Neural cell (in vitro differentiated cells): ENCODE measurements around the gene WFDC10B. TPM values are rescaled to one million over a fixed set of nuclear protein-coding genes. Genes with fewer than 3 reads are reported as not detected.

ENCODE experiments used
- H2AFZ ChIP-seq: fragments of 200-600, 300-800 bp; sonication (generic), shearing (Covaris generic); 2 replicates; pipeline ENCODE4 v1.6.0; 2014; ENCODE audit warnings: low read depth, mild to moderate bottlenecking, antibody characterized with exemption, low read length, moderate library complexity
- H3F3A ChIP-seq: fragments of 200-600 bp; shearing (Covaris generic); 2 replicates; pipeline ENCODE4 v1.6.1; 2016; ENCODE audit warnings: mild to moderate bottlenecking, moderate library complexity, mixed read lengths, antibody characterized with exemption, low read length; ENCODE audit not compliant: insufficient read depth, poor library complexity, severe bottlenecking
- H3K27ac ChIP-seq: fragments of 200-600, 300-800 bp; sonication (generic), shearing (Covaris generic); 2 replicates; pipeline ENCODE4 v1.5.1; 2014; ENCODE audit warnings: mild to moderate bottlenecking, low read length, moderate library complexity
- H3K27me3 ChIP-seq: fragments of 300-800, 200-600 bp; sonication (generic), shearing (Covaris generic); 2 replicates; pipeline ENCODE4 v1.6.0; 2014; ENCODE audit warnings: mild to moderate bottlenecking, low read depth, low read length, moderate library complexity; ENCODE audit not compliant: insufficient read depth
- H3K36me3 ChIP-seq: fragments of 300-800, 200-600 bp; sonication (generic), shearing (Covaris generic); 2 replicates; pipeline ENCODE4 v1.5.1; 2014; ENCODE audit warnings: mild to moderate bottlenecking, antibody characterized with exemption, low read length, moderate library complexity; ENCODE audit not compliant: insufficient read depth
- H3K4me2 ChIP-seq: fragments of 300-800, 200-600 bp; sonication (generic), shearing (Covaris generic); 2 replicates; pipeline ENCODE4 v1.6.0; 2014; ENCODE audit warnings: mild to moderate bottlenecking, low read length
- H3K4me3 ChIP-seq: fragments of 300-800, 200-600 bp; sonication (generic), shearing (Covaris generic); 2 replicates; pipeline ENCODE4 v1.5.1; 2014; ENCODE audit warnings: mild to moderate bottlenecking, low read length, moderate library complexity
- H3K79me2 ChIP-seq: fragments of 200-600 bp; shearing (Covaris generic); replicated peaks from 2 replicates; pipeline ENCODE4 v1.6.0; 2014; ENCODE audit warnings: mild to moderate bottlenecking, low read length, moderate library complexity; ENCODE audit not compliant: insufficient read depth
- H3K9ac ChIP-seq: fragments of 300-800, 200-600 bp; sonication (generic), shearing (Covaris generic); 2 replicates; pipeline ENCODE4 v1.6.1; 2016; ENCODE audit warnings: mild to moderate bottlenecking, low read length, mixed read lengths
- H3K9me2 ChIP-seq: fragments of 200-600 bp; shearing (Covaris generic); 2 replicates; pipeline ENCODE4 v1.6.1; 2016; ENCODE audit warnings: mild to moderate bottlenecking, low read length, mixed read lengths; ENCODE audit not compliant: insufficient read depth
- H3K9me3 ChIP-seq: fragments of 200-600, 300-800 bp; sonication (generic), shearing (Covaris generic); 2 replicates; pipeline ENCODE4 v1.6.1; 2016; ENCODE audit warnings: mild to moderate bottlenecking, mixed run types, low read length, moderate library complexity, mixed read lengths
- H4K20me1 ChIP-seq: fragments of 200-600 bp; shearing (Covaris generic); 2 replicates; pipeline ENCODE4 v1.6.1; 2016; ENCODE audit warnings: mild to moderate bottlenecking, mixed run types; ENCODE audit not compliant: insufficient read depth
- EP300 ChIP-seq: fragments of 450-650 bp; conservative IDR thresholded peaks from 2 replicates; pipeline ENCODE4 v1.6.1; 2014; ENCODE audit warnings: antibody characterized with exemption, mild to moderate bottlenecking, moderate library complexity; ENCODE audit not compliant: poor library complexity, severe bottlenecking
- EZH2 ChIP-seq: fragments of 200-600, 300-800 bp; shearing (Covaris generic), sonication (generic); IDR thresholded peaks from 2 replicates; pipeline ENCODE4 v1.6.1; 2014; ENCODE audit warnings: antibody characterized with exemption, low read length, borderline replicate concordance, mild to moderate bottlenecking; ENCODE audit not compliant: insufficient read depth, poor library complexity, severe bottlenecking
- MXI1 ChIP-seq: fragments of 450-650 bp; conservative IDR thresholded peaks from 2 replicates; pipeline ENCODE4 v1.6.1; 2014; ENCODE audit warnings: antibody characterized with exemption, mild to moderate bottlenecking; ENCODE audit not compliant: poor library complexity, severe bottlenecking
- POLR2AphosphoS5 ChIP-seq: IDR thresholded peaks from 2 replicates; pipeline ENCODE4 v1.6.1; 2012
- RAD21 ChIP-seq: fragments of 450-650 bp; conservative IDR thresholded peaks from 2 replicates; pipeline ENCODE4 v1.6.1; 2014; ENCODE audit warnings: antibody characterized with exemption, mild to moderate bottlenecking, moderate library complexity
- SMC3 ChIP-seq: fragments of 450-650 bp; conservative IDR thresholded peaks from 2 replicates; pipeline ENCODE4 v1.6.1; 2014; ENCODE audit warnings: antibody characterized with exemption, mild to moderate bottlenecking, moderate library complexity; ENCODE audit not compliant: poor library complexity
- TAF1 ChIP-seq: IDR thresholded peaks from 2 replicates; pipeline ENCODE4 v1.6.1; 2012; ENCODE audit warnings: low read depth
- polyA minus RNA-seq: library from RNA; depleted of rRNA, polyadenylated mRNA; stranded (reverse); fragments of >200 nt; gene quantifications from 2 replicates; pipeline ENCODE4 v1.2.3, GENCODE V29; 2014
- polyA plus RNA-seq: library from polyadenylated mRNA; depleted of rRNA; stranded (reverse); fragments of >200 nt; gene quantifications from 2 replicates; pipeline ENCODE4 v1.2.3, GENCODE V29; 2014
- TF ChIP-seq, protein P1 (sequence below): IDR thresholded peaks from 2 replicates; pipeline ENCODE4 v1.6.1; 2012; ENCODE audit warnings: borderline replicate concordance
- TF ChIP-seq, protein P2 (sequence below): fragments of 450-650 bp; IDR thresholded peaks from 2 replicates; pipeline ENCODE4 v1.5.1; 2014; ENCODE audit warnings: antibody characterized with exemption, mild to moderate bottlenecking, moderate library complexity; ENCODE audit not compliant: poor library complexity, severe bottlenecking

The WFDC10B gene
- polyA plus RNA-seq (not detected in 2 replicates), polyA minus RNA-seq (not detected in 2 replicates)

DNA sequence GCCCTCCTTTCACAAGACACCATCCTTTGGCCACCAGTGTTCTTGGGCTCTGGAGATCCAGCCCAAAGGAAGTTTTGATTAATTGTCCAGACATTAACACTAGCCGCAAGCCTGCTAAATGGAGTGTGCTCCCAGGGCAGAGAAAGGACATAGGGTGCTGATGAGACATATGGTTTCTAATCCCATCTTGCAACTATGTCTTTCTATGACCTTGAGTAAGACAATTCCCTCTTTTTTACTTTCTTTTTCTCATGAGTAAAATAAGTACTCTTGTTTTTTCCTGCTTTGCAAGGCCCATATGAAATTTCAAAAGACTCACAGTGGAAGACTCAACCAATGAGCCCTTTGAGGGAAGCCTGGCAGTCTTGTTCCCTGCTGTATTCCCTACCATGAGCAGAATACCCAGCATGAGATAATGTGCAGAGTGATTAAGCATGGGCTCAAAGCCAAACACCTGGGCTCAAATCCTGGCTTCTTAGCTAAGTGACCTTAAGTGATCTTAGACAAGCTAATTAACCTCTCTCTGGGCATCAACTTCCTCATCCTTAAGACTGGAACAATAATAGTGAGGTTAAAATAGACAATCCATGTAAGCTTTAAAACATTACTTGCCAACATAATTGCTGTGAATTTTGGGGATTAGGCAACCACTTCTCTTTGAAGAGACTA lies at the start of gene WFDC10B:
Gene WFDC10B (minus strand): TSS at position 51 of the 669 bp plus-strand sequence. CDS start 19,027 bp downstream, outside the sequence.
- Histone ChIP-seq H3K4me3 (no peak within 1 kb of the TSS), H3K27me3 (no peaks in the 10 kb centered on the region), H4K20me1 (no peaks in the 10 kb centered on the region), H3F3A (no peaks in the 10 kb centered on the region), H3K36me3 (no peaks in the 10 kb centered on the region), H3K79me2 (no peaks in the 10 kb centered on the region), H3K4me2 (no peak within 1 kb of the TSS), H3K9ac (no peak within 1 kb of the TSS), H3K27ac (no peak within 1 kb of the TSS), H3K9me2 (no peaks in the 10 kb centered on the region), H3K9me3 (no peaks in the 10 kb centered on the region), H2AFZ (no peak within 1 kb of the TSS)
- TF ChIP-seq POLR2AphosphoS5 (no peak), SMC3 (no peak), RAD21 (no peak), MXI1 (no peak), EZH2 (no peak), TAF1 (no peak)
- TF ChIP-seq, protein P1, sequence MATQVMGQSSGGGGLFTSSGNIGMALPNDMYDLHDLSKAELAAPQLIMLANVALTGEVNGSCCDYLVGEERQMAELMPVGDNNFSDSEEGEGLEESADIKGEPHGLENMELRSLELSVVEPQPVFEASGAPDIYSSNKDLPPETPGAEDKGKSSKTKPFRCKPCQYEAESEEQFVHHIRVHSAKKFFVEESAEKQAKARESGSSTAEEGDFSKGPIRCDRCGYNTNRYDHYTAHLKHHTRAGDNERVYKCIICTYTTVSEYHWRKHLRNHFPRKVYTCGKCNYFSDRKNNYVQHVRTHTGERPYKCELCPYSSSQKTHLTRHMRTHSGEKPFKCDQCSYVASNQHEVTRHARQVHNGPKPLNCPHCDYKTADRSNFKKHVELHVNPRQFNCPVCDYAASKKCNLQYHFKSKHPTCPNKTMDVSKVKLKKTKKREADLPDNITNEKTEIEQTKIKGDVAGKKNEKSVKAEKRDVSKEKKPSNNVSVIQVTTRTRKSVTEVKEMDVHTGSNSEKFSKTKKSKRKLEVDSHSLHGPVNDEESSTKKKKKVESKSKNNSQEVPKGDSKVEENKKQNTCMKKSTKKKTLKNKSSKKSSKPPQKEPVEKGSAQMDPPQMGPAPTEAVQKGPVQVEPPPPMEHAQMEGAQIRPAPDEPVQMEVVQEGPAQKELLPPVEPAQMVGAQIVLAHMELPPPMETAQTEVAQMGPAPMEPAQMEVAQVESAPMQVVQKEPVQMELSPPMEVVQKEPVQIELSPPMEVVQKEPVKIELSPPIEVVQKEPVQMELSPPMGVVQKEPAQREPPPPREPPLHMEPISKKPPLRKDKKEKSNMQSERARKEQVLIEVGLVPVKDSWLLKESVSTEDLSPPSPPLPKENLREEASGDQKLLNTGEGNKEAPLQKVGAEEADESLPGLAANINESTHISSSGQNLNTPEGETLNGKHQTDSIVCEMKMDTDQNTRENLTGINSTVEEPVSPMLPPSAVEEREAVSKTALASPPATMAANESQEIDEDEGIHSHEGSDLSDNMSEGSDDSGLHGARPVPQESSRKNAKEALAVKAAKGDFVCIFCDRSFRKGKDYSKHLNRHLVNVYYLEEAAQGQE: no peak
- TF ChIP-seq, protein P2, sequence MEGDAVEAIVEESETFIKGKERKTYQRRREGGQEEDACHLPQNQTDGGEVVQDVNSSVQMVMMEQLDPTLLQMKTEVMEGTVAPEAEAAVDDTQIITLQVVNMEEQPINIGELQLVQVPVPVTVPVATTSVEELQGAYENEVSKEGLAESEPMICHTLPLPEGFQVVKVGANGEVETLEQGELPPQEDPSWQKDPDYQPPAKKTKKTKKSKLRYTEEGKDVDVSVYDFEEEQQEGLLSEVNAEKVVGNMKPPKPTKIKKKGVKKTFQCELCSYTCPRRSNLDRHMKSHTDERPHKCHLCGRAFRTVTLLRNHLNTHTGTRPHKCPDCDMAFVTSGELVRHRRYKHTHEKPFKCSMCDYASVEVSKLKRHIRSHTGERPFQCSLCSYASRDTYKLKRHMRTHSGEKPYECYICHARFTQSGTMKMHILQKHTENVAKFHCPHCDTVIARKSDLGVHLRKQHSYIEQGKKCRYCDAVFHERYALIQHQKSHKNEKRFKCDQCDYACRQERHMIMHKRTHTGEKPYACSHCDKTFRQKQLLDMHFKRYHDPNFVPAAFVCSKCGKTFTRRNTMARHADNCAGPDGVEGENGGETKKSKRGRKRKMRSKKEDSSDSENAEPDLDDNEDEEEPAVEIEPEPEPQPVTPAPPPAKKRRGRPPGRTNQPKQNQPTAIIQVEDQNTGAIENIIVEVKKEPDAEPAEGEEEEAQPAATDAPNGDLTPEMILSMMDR: no peak

DNA sequence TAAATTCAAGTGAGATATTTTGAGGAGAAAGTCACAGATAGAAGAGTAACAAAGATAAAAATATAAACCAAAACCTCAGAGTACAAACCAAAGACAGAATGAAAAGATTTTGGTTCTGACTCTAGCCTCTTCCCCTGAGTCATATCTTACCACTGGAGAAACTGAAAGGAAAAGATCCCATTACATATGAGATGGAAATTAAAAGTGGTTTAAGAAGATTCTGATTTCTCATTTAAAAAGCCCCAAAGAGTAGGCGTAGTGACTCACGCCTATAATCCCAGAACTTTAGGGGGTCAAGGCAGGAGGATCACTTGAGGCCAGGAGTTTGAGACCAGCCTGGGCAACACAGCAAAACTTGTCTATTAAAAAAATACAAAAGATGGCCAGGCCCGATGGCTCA lies 47.9 kb upstream of the WFDC10B start:
- Histone ChIP-seq H3K9me2 (no peaks in the 10 kb centered on the region), H3K4me3 (no peak overlapping the region), H3F3A (no peaks in the 10 kb centered on the region), H3K9ac (no peak overlapping the region), H3K9me3 (no peaks in the 10 kb centered on the region), H4K20me1 (no peaks in the 10 kb centered on the region), H3K79me2 (no peaks in the 10 kb centered on the region), H2AFZ (no peak overlapping the region), H3K27ac (no peak overlapping the region), H3K4me2 (no peak overlapping the region), H3K36me3 (no peaks in the 10 kb centered on the region), H3K27me3 (no peaks in the 10 kb centered on the region)
- TF ChIP-seq MXI1 (no peak), RAD21 (no peak)

DNA sequence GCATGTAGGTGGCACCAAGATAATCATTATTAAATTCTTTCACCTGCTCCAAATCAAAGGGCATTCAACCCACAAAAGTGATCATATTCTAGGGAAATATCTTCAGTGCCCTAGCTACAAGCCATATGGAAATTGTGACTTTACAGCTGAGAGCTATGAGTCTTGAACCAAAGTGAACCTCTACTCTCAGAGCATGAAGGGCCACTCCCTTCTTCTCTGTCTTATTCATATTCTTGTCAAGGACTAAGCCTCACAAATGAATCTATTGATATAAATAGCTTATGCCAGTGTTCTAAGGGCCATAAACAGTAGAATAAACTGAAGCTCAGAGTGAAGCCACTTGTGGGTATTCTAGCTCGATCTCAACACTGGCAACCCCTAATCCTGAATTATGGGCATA lies 46.9 kb upstream of the WFDC10B start:
- H3K4me3 ChIP-seq: no peak overlapping the region
- no peaks in the 10 kb centered on the region for H3K36me3 ChIP-seq
- H4K20me1 ChIP-seq: no peaks in the 10 kb centered on the region
- no peak overlapping the region for H2AFZ ChIP-seq
- TF ChIP-seq, protein P2: no peak
- TF ChIP-seq RAD21 (no peak), POLR2AphosphoS5 (no peak), MXI1 (no peak), EP300 (no peak), TAF1 (no peak), SMC3 (no peak), EZH2 (no peak)
- TF ChIP-seq, protein P1: no peak
- H3K27ac ChIP-seq: no peak overlapping the region
- H3K79me2 ChIP-seq: no peaks in the 10 kb centered on the region
- no peaks in the 10 kb centered on the region for H3K9me3 ChIP-seq
- no peaks in the 10 kb centered on the region for H3K27me3 ChIP-seq
- no peaks in the 10 kb centered on the region for H3K9me2 ChIP-seq
- no peaks in the 10 kb centered on the region for H3F3A ChIP-seq
- no peak overlapping the region for H3K9ac ChIP-seq
- no peak overlapping the region for H3K4me2 ChIP-seq
